Measurements from ENCODE around the gene PLEKHA5. TPM values are rescaled to one million over a fixed set of nuclear protein-coding genes. Genes with fewer than 3 reads are reported as not detected.

PLEKHA5 gene
- total RNA-seq, 1 donor from 2014 or later = 232 TPM

DNA sequence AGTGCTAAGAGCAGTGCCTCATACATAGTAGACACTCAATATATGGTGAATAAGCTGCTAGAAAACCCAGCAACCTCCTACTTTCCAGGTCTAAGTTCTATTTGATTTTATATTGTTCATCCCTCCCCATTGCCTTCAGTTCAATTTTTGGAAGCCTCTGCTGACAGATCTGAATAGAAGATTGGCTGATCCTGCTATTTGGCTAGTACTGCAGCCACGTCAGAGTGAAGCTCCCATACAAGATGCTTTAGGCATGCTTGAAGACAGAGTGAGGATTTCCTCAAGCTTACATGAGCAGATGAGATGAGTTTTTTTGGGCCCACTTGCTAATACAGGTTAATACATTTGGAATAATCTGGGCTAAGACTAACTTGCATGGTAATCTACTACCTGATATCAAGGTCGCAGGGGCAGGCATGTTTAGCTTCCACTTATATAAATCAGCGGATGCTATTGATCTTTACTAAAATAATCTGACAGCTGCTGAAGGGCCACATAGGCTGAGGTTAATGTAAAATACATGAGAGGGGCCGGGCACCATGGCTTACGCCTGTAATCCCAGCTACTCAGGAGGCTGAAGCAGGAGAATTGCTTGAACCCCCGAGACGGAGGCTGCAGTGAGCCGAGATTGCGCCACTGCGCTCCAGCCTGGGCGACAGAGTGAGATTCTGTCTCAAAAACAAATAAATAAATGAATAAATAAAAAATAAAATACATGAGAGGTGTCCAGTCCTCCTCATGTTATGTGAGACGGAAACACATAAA lies 293.8 kb downstream of the PLEKHA5 start:
- H3K36me3 Mint-ChIP-seq (ENCODE audit: insufficient read depth) = peaks cover 4% of the 10 kb centered on the region
- no peak overlapping the region for H3K27ac Mint-ChIP-seq
- no peaks in the 10 kb centered on the region for H3K27me3 Mint-ChIP-seq
- peaks cover 13% of the 10 kb centered on the region for H3K9me3 Mint-ChIP-seq (ENCODE audit: low read depth)
- no peak for DNase-seq (ENCODE audit: low spot score, unreplicated experiment)
- H3K4me3 Mint-ChIP-seq (ENCODE audit: low read depth) = no peak overlapping the region
- no peak for TF ChIP-seq CTCF (IDR thresholded peaks at IDR 0.05; ENCODE audit: unreplicated experiment)
- no peaks in the 10 kb centered on the region for H3K4me1 Mint-ChIP-seq (ENCODE audit: low read depth)
